RKO (cell line): ENCODE measurements around the gene TJP3.
"Not testable (repeated sequence)": the region's sequence is repeated elsewhere in the genome, so short reads cannot be mapped to it uniquely, and the experiment has no call there.

Experiments
- DNase-seq: peaks from one replicate; pipeline ENCODE4 v3.0.0-alpha.2; 2016; ENCODE audit warnings: low spot score

Gene TJP3

DNA sequence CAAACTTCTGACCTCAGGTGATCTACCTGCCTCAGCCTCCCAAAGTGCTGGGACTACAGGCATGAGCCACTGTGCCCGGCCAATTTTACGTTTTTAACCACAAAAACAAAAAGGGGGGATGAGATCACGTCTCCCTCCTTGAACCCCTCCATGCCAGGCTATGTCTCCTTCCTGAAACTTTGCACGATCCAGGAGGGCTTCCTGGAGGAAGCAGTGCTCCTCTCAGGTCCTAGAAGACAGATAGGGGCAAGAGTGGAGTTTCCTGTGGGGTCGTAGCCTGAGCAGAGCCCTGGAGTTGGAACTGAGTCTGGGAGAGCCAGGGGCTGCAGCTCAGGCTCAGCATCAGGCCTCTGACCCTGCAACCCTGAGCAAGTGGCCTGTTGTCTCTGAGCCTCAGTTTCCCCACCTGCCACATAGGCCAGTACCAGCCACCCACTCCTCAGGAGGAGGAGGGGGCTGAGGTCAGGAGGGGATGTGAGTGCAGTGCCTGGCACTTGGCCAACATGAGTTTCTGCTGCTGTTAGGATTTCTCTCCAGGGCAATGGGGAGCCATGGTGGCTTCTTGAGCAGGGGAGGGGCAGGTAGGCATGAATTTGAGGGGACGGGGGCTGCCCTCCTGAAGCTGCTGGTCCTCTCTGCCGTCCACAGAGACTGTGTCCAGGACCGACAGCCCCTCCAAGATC is 37.3 kb downstream of the TJP3 start:
- no peak for DNase-seq

GRCh38 chr19:3746371-3747056 is 38.3 kb downstream of the TJP3 start:
- DNase-seq = no peak

GRCh38 chr19:3748965-3749364 is 40.8 kb downstream of the TJP3 start:
- DNase-seq = no peak

DNA sequence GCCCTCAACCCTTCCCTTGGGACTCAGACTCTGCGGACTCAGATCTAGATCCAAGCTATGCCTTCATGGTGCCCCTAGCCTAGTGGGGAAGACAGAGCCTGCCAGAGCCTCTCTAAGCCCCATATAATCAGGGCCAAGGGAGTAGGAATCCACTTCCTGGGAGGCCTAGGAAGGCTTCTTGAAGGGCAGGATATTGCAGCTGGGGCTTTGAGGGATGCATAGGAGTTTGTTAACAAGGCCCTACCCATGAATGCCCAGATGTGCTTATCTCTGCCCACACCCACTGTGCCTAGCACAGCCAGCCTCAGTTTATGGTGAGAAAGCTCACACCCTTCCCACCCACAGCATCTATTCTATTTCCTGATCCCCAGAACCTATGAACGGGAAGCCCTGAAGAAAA is 42.0 kb downstream of the TJP3 start:
- no peak for DNase-seq

- no peak for DNase-seq
Measured at GRCh38 chr19:3751236-3751635, 43.1 kb downstream of the TJP3 start.

GRCh38 chr19:3752492-3752891 is 44.3 kb downstream of the TJP3 start:
- no peak for DNase-seq

GRCh38 chr19:3753631-3754410 is 45.6 kb downstream of the TJP3 start:
- DNase-seq = no peak

- DNase-seq = not testable (repeated sequence)
Measured at GRCh38 chr19:3757705-3758104, 49.5 kb downstream of the TJP3 start.

DNA sequence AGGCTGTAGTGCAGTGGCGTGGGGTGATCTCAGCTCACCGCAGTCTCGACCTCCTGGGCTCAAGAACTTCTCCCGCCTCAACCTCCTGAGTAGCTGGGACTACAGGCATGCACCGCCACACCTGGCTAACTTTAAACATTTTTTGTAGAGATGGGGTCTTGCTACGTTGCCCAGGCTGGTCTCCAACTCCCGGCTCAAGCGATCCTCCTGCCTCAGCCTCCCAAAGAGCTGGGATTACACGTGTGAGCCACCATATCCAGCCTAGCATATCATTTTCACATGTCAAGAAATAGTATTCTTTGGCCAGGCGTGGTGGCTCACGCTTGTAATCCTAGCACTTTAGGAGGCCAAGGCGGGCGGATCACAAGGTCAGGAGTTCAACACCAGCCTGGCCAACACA is 50.1 kb downstream of the TJP3 start:
- DNase-seq = not testable (repeated sequence)

DNA sequence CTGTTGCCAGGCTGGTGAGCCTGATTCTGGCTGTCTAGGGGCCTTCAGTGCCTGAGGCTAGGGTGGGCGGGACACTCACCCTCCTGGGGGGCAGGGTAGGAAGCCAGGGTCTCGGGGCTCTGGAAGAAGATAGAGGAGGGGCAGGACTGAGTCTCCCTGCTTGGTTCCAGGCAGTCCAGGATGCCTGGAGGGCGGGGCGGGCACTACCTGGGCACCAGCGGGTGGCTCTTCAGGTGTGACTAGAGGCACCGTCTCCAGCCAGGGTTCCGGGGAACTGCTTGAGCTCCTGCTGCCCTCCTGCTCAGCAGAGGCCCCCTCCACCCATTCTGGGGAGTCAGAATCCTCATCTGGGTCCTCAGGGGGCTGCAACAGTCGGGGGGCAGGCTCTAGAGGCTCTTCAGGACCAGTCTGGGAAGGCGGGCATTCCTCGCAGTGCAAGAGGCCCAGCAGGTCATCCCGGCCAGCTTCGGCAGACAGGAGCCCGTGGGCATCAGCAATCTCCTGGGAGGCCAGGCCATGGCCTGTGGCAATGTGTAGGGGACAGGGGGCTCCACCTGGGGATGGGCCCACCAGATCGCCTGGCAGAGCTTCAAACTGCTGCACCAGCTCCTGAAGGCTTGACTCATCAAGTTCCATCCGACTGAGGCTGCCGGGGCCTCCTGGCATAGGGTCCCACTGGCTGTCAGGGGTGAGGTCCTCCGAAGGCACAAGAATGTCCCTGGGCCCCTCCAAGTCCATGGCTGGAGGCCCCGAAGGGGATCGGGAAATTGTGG is 51.5 kb downstream of the TJP3 start:
- DNase-seq = no peak

DNA sequence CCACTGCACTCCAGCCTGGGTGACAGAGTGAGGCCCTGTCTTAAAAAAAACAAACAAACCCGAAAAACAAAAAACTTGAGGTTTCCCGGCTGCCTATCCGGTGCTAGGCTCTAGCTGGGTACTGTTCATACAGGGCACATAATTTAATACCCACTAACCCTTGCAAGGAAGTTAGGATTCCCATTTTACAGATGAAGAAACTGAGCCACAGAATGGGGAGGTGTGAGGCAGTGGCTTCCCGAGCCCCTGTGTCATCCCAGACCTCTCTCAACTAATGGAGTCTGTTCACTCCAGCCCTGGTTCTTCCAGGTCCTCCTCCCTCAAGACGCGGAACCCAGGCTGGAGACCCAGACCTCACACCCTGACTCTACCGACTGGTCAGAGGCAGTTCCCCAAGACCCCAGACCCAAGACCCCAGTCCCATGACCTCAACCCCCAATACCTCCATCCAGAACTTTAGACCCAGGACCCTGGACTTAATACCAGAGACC is 52.7 kb downstream of the TJP3 start:
- DNase-seq = peak; percentile 46

- peak; percentile 94 for DNase-seq
Measured at GRCh38 chr19:3761382-3762129, 53.4 kb downstream of the TJP3 start, which contains the start of gene APBA3. Gene APBA3, minus strand, starts transcription at chr19:3761692. Its CDS starts 1,428 bp downstream, at chr19:3760264.

DNA sequence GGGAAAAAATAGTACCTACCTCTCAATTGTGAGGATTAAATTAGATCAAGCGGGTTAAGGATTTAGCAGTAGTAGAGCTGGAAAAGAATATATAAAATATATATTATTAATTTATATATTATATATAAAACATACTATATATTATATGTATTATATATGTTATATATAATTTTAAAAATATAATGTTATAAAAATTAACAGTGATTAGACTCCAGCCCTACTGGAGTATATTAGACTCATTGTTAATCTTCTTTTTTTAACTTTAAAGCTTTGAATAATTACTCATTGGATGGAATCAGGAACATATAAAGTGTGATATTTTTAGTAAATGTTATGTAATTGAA is 53.9 kb downstream of the TJP3 start:
- no peak for DNase-seq

DNA sequence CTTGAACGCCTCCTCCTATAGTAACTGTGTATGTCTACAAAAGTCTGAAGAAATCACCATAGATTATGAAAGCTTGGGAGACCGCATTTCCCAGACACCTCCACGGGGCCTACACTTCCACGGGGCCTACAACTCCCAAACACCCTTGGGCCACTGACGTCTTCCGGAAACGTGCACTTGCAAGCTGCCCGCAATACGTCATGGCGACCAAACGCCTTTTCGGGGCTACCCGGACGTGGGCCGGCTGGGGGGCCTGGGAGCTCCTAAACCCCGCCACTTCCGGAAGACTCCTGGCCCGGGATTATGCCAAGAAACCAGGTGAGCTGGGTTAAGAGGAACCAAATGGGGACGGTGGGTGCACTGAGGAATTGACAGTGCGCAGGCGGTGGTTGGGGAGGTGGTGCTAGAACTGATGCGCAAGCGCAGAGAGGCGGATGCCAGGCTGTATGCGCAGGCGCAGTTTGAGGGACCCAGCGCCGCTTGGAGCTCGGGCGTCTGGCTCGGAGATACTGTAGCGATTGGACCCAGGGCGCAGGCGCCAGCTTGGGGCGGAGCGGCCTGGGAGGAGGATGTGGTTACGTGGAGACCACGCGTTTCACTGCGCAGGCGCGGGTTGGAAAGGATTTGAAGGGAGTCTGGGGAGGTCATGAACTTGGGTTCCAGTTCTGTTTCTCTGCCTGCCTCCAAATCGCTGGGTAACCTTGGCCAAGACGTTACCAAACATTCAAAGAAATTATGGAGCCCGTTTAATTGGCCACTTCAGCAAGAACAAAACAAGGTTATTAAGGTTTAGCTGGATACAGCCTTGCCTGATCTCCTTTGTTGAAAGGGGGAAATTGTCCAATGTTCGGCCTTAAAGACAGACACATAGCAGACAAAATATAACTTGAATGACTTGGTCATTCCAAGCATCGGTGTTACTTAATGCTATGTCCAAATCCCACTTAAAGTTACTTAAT is 54.6 kb downstream of the TJP3 start, which contains the start of gene MRPL54:
MRPL54 (plus strand) TSS at position 182 of the 959 bp plus-strand sequence; CDS start at position 201, 19 bp downstream.
- peak; percentile 99 for DNase-seq

DNA sequence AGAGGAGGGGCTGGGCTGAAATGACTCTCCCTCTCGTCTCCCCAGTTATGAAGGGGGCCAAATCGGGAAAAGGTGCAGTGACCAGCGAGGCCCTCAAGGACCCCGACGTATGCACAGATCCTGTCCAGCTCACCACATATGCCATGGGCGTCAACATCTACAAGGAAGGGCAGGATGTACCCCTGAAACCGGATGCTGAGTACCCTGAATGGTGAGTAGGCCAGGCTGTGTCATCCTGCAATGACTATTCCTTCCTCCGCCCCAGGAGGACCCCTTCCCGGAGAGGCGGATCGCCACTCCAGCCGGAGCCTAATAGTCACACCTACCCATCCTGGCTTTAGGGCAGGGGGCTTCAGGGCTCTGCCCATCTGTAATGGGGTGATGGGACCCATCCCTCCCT is 56.9 kb downstream of the TJP3 start:
- peak; percentile 94 for DNase-seq

DNA sequence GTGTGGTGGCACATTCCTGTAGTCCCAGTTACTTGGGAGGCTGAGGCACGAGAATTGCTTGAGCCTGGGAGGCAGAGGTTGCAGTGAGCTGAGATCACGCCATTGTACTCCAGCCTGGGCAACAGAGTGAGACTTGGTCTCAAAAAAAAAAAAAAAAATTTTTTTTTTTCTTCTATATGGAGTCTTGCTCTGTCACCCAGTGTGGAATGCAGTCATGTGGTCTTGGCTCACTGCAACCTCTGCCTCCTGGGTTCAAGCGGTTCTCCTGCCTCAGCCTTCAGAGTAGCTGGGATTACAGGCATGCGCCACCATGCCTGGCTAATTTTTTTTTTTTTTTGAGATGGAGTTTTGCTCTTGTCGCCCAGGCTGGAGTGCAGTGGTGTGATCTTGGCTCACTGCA is 57.6 kb downstream of the TJP3 start:
- peak; percentile 24 for DNase-seq

GRCh38 chr19:3766520-3766919 is 58.3 kb downstream of the TJP3 start:
- no peak for DNase-seq

GRCh38 chr19:3767050-3767449 is 58.9 kb downstream of the TJP3 start:
- no peak for DNase-seq

DNA sequence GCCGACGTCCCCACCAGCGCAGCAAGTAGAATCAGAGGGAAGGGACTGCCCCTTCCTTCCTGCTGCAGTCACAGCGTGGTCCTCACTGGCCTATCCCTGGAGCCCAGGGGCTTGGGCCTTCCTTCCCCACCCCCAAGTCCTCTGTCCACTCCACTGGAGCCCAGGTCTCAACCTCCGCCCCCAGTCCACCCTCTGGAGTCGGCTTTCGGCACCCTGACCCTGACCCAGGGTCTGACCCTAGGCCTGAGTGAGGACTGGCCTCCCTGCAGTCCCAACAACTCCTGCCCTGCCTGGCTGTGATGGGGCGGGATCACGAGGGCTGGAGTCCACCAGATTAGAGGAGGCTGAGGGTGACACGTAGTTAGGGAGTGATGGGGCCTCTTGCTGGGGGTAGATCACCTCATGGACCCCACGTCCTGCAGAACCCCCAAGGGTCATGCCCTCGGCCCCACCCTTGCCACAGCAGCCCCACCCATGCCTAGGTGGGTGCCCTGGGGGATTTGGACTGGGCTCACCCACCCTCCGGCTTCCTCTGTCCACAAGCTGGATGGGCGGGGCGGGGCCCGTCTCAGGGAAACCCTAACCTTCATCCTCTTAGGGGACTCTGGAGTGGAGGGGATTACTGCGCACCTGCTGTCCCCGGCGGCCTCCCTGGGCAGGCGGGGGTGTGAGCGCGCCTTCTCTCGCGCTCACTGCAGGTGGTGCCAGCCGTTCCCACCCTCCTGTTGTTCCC is 60.0 kb downstream of the TJP3 start:
- no peak for DNase-seq
